K562 treated with DMSO at 1 percent for 24 hours (cell line): ENCODE results near the gene ASF1A. TPM values are rescaled to one million over a fixed set of nuclear protein-coding genes. Genes with fewer than 3 reads are reported as not detected.

Experiments used
- total RNA-seq: library from RNA; unstranded; fragments of 300-600 nt; gene quantifications from 2 replicates; pipeline ENCODE4 v1.2.3, GENCODE V29; 2022; ENCODE audit warnings: low read depth; ENCODE audit not compliant: insufficient read depth

The ASF1A gene
- total RNA-seq = 10.4 and 11.5 TPM in 2 replicates

GRCh38 chr6:118893807-118894424, at the start of gene ASF1A:
TSS of gene ASF1A (plus strand) at chr6:118894152. CDS start at chr6:118894414, 262 bp downstream.

GRCh38 chr6:118934461-118935330, 40.7 kb downstream of the ASF1A start, which contains the start of gene MCM9:
TSS of gene MCM9 (minus strand) at chr6:118935159. CDS start at chr6:118931723, 3,436 bp downstream.

Other genes starting within 250 kb of the ASF1A start
- 5.1 and 5.5 TPM in 2 replicates for gene CEP85L, start 242.6 kb upstream of the ASF1A start, total RNA-seq
- 6.2 and 6.4 TPM in 2 replicates for gene MCM9, start 41.0 kb downstream of the ASF1A start, total RNA-seq
- gene FAM184A, start 184.5 kb downstream of the ASF1A start, total RNA-seq = 6.9 and 10.8 TPM in 2 replicates